Keratinocyte (primary cell): ENCODE data around the gene RAD18. TPM values are rescaled to one million over a fixed set of nuclear protein-coding genes. Genes with fewer than 3 reads are reported as not detected.
A peak's percentile ranks its signal among the peaks of the same experiment; 100 is the strongest.

Experiments
- DNase-seq: peaks from one replicate; pipeline ENCODE4 v3.0.0-alpha.2; 2011; ENCODE audit warnings: low read depth, missing footprints, low spot score
- FAIRE-seq: peaks from 2 replicates; lab custom pipeline; 2011; peaks lifted over from hg19 to GRCh38; lab: Jason Lieb, UNC
- H2AFZ ChIP-seq: 2 replicates; pipeline ENCODE4 v1.6.0; 2012; ENCODE audit warnings: low read length, control low read depth, inconsistent platforms; ENCODE audit not compliant: control insufficient read depth
- H3K27ac ChIP-seq: 2 replicates; pipeline ENCODE4 v1.5.1; 2011; ENCODE audit warnings: low read length; ENCODE audit not compliant: control insufficient read depth, insufficient read depth
- H3K27me3 ChIP-seq: 3 replicates; pipeline ENCODE4 v1.6.0; 2011; ENCODE audit warnings: low read length; ENCODE audit not compliant: control insufficient read depth, insufficient read depth; ENCODE audit errors: extremely low read depth
- H3K36me3 ChIP-seq, 2 experiments: 2 replicates in 1 of 2; 3 replicates in 1 of 2; pipeline ENCODE4 v1.5.1; 2011; ENCODE audit warnings: low read length in 2 of 2, mild to moderate bottlenecking in 1 of 2; ENCODE audit not compliant: control insufficient read depth in 2 of 2, insufficient read depth in 2 of 2; ENCODE audit errors: extremely low read depth in 1 of 2
- H3K4me1 ChIP-seq: 3 replicates; pipeline ENCODE4 v1.5.1; 2011; ENCODE audit warnings: low read length; ENCODE audit not compliant: control insufficient read depth, insufficient read depth; ENCODE audit errors: extremely low read depth
- H3K4me2 ChIP-seq: 3 replicates; pipeline ENCODE4 v1.6.0; 2011; ENCODE audit warnings: low read depth, low read length; ENCODE audit not compliant: control insufficient read depth, insufficient read depth; ENCODE audit errors: extremely low read depth
- H3K4me3 ChIP-seq, 3 experiments: fragments of 200-600 bp in 1 of 3; sonication (generic) in 1 of 3; 2 replicates in 2 of 3; 3 replicates in 1 of 3; pipeline ENCODE4 v1.5.1; 2011 to 2016; ENCODE audit warnings: low read length in 3 of 3, mild to moderate bottlenecking in 3 of 3, control low read depth in 2 of 3, inconsistent platforms in 1 of 3, low read depth in 1 of 3, mixed read lengths in 1 of 3, mixed run types in 1 of 3, moderate library complexity in 1 of 3; ENCODE audit not compliant: control insufficient read depth in 2 of 3, insufficient read depth in 2 of 3; ENCODE audit errors: extremely low read depth in 1 of 3
- H3K79me2 ChIP-seq: 2 replicates; pipeline ENCODE4 v1.6.0; 2012; ENCODE audit warnings: low read length; ENCODE audit not compliant: control insufficient read depth, insufficient read depth
- H3K9ac ChIP-seq: 3 replicates; pipeline ENCODE4 v1.6.0; 2011; ENCODE audit warnings: low read length; ENCODE audit not compliant: control insufficient read depth, insufficient read depth; ENCODE audit errors: extremely low read depth
- H3K9me1 ChIP-seq: 3 replicates; pipeline ENCODE4 v1.6.0; 2011; ENCODE audit warnings: low read length; ENCODE audit not compliant: control insufficient read depth, insufficient read depth; ENCODE audit errors: extremely low read depth
- H3K9me3 ChIP-seq: 2 replicates; pipeline ENCODE4 v1.5.1; 2012; ENCODE audit warnings: low read depth, low read length; ENCODE audit not compliant: control insufficient read depth
- H4K20me1 ChIP-seq: 3 replicates; pipeline ENCODE4 v1.6.0; 2011; ENCODE audit warnings: low read length; ENCODE audit not compliant: control insufficient read depth, insufficient read depth; ENCODE audit errors: extremely low read depth
- CTCF ChIP-seq, 3 experiments: IDR thresholded peaks in 1 of 3; conservative IDR thresholded peaks in 1 of 3; optimal IDR thresholded peaks in 1 of 3; 2 replicates in 2 of 3; 3 replicates in 1 of 3; pipeline versions ENCODE3 to v1.5.1; 2011; ENCODE audit warnings: low read length in 3 of 3, mild to moderate bottlenecking in 3 of 3, moderate library complexity in 2 of 3, control low read depth in 1 of 3, inconsistent platforms in 1 of 3; ENCODE audit not compliant: insufficient read depth in 2 of 3; ENCODE audit errors: extremely low read depth in 1 of 3
- EZH2 ChIP-seq: IDR thresholded peaks from one replicate; pipeline ENCODE4 v1.6.1; 2012; ENCODE audit warnings: inconsistent platforms, mild to moderate bottlenecking, low read length, moderate library complexity
- dilution Hi-C: fragments of 300-500 bp; cut with MboI; formaldehyde crosslinking; loops from one replicate; pipeline ENCODE4 v1.7.0; 2020; ENCODE audit warnings: low sequenced_read_pairs; ENCODE audit not compliant: extremely low pct_ligation_motif_present
- polyA plus RNA-seq, 5 experiments: library from polyadenylated mRNA; depleted of rRNA in 3 of 5; stranded (reverse) in 3 of 5; stranded (forward) in 1 of 5; unstranded in 1 of 5; fragments of >200 nt; gene quantifications; 1 replicate in 1 of 5; 2 replicates in 3 of 5; 3 replicates in 1 of 5; pipeline versions ENCODE4 v1.2.1 to v1.2.3, GENCODE V29; 2011 to 2012; ENCODE audit warnings: missing spikeins in 2 of 5, low read depth in 1 of 5, low replicate concordance in 1 of 5

The RAD18 gene
- polyA plus RNA-seq, 1 donor (not counting 4 experiments of a cell fraction or from before 2014, with no cell fraction given): 16.0 TPM

- no peaks in the 10 kb centered on the region for H4K20me1 ChIP-seq
- DNase-seq: no peak
- FAIRE-seq: no peak
- dilution Hi-C loops: no loop called here
- no peaks in the 10 kb centered on the region for H3K9me1 ChIP-seq
- no peak for TF ChIP-seq EZH2
- no peak for TF ChIP-seq CTCF (optimal IDR thresholded peaks at IDR 0.05 in 1 of 3, IDR thresholded peaks at IDR 0.05 in 1 of 3, conservative IDR thresholded peaks at IDR 0.05 in 1 of 3; ENCODE audit: extremely low read depth in 1 of 3, insufficient read depth in 2 of 3, low read length in 3 of 3)
- H3K9ac ChIP-seq: peak overlapping the region; percentile 20
- H3K36me3 ChIP-seq: no peaks in the 10 kb centered on the region
- no peak overlapping the region for H3K4me3 ChIP-seq
- no peaks in the 10 kb centered on the region for H3K79me2 ChIP-seq
- H3K27ac ChIP-seq: peak overlapping the region; percentile 91
- H3K4me2 ChIP-seq: peak overlapping the region; percentile 67
- H2AFZ ChIP-seq: peak overlapping the region; percentile 5
- no peaks in the 10 kb centered on the region for H3K9me3 ChIP-seq
- H3K27me3 ChIP-seq: no peaks in the 10 kb centered on the region
- H3K4me1 ChIP-seq: peaks cover 24% of the 10 kb centered on the region
These were observed 94.3 kb downstream of the RAD18 start for GRCh38 chr3:8868996-8869395.

GRCh38 chr3:8867646-8868045 is 95.6 kb downstream of the RAD18 start:
- DNase-seq (no peak), FAIRE-seq (no peak)
- H2AFZ ChIP-seq: no peak overlapping the region
- H3K4me2 ChIP-seq: no peak overlapping the region
- dilution Hi-C loops: no loop called here
- TF ChIP-seq EZH2 (no peak), CTCF (optimal IDR thresholded peaks at IDR 0.05 in 1 of 3, IDR thresholded peaks at IDR 0.05 in 1 of 3, conservative IDR thresholded peaks at IDR 0.05 in 1 of 3; ENCODE audit: extremely low read depth in 1 of 3, insufficient read depth in 2 of 3, low read length in 3 of 3) (no peak)
- H3K27ac ChIP-seq: no peak overlapping the region
- H4K20me1 ChIP-seq: no peaks in the 10 kb centered on the region
- no peaks in the 10 kb centered on the region for H3K79me2 ChIP-seq
- H3K4me3 ChIP-seq: no peak overlapping the region
- no peak overlapping the region for H3K9ac ChIP-seq
- H3K4me1 ChIP-seq: peaks cover 23% of the 10 kb centered on the region
- H3K36me3 ChIP-seq: no peaks in the 10 kb centered on the region
- no peaks in the 10 kb centered on the region for H3K27me3 ChIP-seq
- no peaks in the 10 kb centered on the region for H3K9me3 ChIP-seq
- H3K9me1 ChIP-seq: no peaks in the 10 kb centered on the region
